Lower leg skin (tissue), 4 donors: ENCODE data around the gene ARIH1. TPM values are rescaled to one million over a fixed set of nuclear protein-coding genes. Genes with fewer than 3 reads are reported as not detected.

Experiments used
- DNase-seq, 2 donors: peaks; one replicate each; pipeline ENCODE4 v3.0.0-alpha.2; 2019; ENCODE audit warnings: low spot score in 2 of 2
- H3K4me3 ChIP-seq: fragments of 200-600 bp; sonication (generic); 2 replicates; pipeline ENCODE4 v1.5.1; 2017; ENCODE audit warnings: mild to moderate bottlenecking, low read depth; ENCODE audit not compliant: poor library complexity, severe bottlenecking
- CTCF ChIP-seq, 3 donors: fragments of 450-650 bp; IDR thresholded peaks; one replicate each; pipeline ENCODE4 v1.5.1; 2016; ENCODE audit warnings: antibody characterized with exemption in 3 of 3, mild to moderate bottlenecking in 3 of 3, moderate library complexity in 2 of 3
- POLR2A ChIP-seq, 2 donors: fragments of 450-650 bp; IDR thresholded peaks; one replicate each; pipeline ENCODE4 v1.6.1; 2016 to 2017; ENCODE audit warnings: antibody characterized with exemption in 2 of 2, mild to moderate bottlenecking in 1 of 2, moderate library complexity in 1 of 2
- WGBS, 2 donors: methylation state at CpG; one replicate each; pipeline ENCODE4 v1.1.5; 2018; 5-methylcytosine and 5-hydroxymethylcytosine counted together
- intact Hi-C: fragments of 100-400 bp; cut with DNase I; formaldehyde crosslinking; loops from one replicate; pipeline ENCODE4 v1.15.0; 2023; ENCODE audit warnings: low total_unique reads
- total RNA-seq, 4 donors: library from RNA; depleted of rRNA; stranded (reverse); fragments of >200 nt; gene quantifications; one replicate each; pipeline ENCODE4 v1.1.0, GENCODE V29; 2016

ARIH1 gene
- total RNA-seq, 4 donors from 2014 or later = 71.8 to 126 (median 114) TPM

GRCh38 chr15:72509484-72509883, 35.4 kb downstream of the ARIH1 start:
- intact Hi-C loops = no loop called here
- TF ChIP-seq POLR2A (IDR thresholded peaks at IDR 0.05) (no peak), CTCF (IDR thresholded peaks at IDR 0.05) (no peak)
- 99 to 100% methylated on average over 4 of the region's 4 CpGs for WGBS, 2 donors
- no peak for DNase-seq
- H3K4me3 ChIP-seq = no peak overlapping the region

DNA sequence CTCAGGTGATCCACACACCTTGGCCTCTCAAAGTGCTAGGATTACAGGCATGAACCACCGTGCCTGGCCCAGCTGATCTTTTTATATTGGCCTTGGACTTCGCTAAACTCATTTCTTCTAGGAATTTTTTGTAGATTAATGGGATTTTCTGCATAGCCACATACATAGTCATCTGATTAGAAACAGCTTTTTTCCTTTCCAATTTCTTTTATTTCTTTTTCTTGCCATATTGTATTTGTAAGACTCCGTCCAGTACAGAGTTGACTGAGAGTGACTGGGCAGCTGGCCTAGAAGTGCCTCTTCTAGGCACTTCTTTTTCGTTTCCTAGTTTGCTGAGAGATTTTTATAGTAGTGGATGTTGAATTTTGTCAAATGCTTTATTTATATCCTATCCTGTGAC, 37.4 kb downstream of the ARIH1 start:
- intact Hi-C loops = no loop called here
- WGBS, 2 donors = 63 to 67% methylated on average over 4 of the region's 4 CpGs
- no peak for DNase-seq
- no peak overlapping the region for H3K4me3 ChIP-seq
- TF ChIP-seq POLR2A (IDR thresholded peaks at IDR 0.05) (no peak), CTCF (IDR thresholded peaks at IDR 0.05) (no peak)

DNA sequence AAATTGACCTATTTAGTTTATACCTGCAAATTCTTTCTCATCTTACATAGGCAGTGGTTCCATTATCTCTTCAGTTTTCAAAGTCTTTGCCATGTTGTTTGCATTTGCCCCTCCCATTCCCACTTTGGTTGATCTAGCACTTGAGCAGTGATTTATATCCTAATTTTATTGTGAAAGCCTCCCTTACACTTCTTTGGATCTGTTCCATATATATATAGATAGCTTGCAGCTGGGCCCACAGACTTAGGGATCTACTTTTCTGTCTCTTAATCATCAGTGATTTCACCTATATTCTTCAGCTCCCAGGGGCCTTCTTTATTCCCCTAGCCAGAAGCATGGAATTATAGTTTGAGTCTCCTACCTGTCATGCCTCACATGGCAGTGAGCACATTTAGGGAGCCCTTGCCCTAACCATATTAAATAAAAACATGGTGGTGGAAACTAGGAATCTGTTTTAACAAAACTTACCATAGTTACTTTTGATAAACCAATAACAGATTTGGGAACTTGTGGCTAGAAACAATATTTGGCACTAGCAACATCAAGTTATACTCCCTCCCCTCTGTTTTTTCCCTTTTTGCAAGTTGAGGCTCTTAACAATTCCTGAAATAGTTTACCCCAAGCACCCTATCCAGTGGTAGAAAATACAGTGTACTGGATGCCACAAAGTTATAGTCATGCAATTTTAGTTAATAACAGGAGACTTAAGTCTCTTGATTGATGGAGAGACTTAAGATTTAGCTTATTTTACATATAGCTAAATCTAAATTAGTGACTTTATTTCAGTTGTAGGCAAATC, 41.7 kb downstream of the ARIH1 start:
- H3K4me3 ChIP-seq = no peak overlapping the region
- TF ChIP-seq CTCF (IDR thresholded peaks at IDR 0.05) = no peak
- TF ChIP-seq POLR2A (IDR thresholded peaks at IDR 0.05) = no peak
- DNase-seq = no peak
- intact Hi-C loops = no loop called here

DNA sequence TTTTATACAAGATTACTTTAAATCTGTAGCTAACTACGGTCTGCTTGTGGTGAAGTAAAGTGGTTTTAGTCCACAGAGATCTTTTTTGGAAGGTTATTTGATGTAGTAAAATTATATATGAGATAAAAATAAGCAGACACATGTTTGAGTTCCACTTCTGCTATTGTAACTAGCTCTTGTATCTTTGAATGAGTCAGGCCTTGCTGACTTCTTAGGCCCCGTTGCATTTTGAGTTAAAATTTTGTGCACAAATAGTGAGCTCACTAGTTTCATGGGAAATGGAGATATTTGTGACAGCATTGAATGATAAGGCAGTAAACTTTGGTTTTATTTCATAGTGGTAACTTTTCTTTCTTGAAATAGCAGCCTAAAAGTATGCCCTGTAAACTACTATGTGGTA, 42.6 kb downstream of the ARIH1 start:
- 71 to 78% methylated on average over 2 of the region's 2 CpGs for WGBS, 2 donors
- no peak for TF ChIP-seq POLR2A (IDR thresholded peaks at IDR 0.05)

DNA sequence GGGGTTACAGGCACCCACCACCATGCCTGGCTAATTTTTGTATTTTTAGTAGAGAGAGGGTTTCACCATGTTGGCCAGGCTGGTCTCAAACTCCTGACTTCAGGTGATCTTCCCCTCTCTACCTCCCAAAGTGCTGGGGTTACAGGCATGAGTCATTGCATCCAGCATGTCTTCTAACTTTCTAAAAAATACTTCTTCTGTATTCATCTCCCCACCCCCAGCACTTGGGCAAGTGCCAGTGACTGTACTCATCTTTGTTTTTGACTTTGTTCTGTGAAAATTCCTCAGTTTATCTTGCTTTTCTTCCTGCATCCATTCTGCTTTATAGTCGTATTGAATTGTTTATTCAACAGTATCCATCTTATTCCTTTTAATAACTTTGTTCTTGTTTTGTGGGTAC, 47.6 kb downstream of the ARIH1 start:
- H3K4me3 ChIP-seq = no peak overlapping the region
- intact Hi-C loops = loop anchor here (10.0 kb wide), 1 partner anchor 53 kb away; no protein-coding TSS in a partner anchor
- 81 to 87% methylated on average over 1 of the region's 1 CpG for WGBS, 2 donors
- no peak for DNase-seq
- TF ChIP-seq CTCF (IDR thresholded peaks at IDR 0.05) = no peak

More for the DNA sequence above, 42.6 kb downstream of the ARIH1 start:
- no peak for DNase-seq
- intact Hi-C loops = no loop called here
- H3K4me3 ChIP-seq = no peak overlapping the region

GRCh38 chr15:72532991-72533601, 59.0 kb downstream of the ARIH1 start:
- intact Hi-C loops = no loop called here

More at GRCh38 chr15:72532991-72533601, 59.0 kb downstream of the ARIH1 start:
- no peak for TF ChIP-seq POLR2A (IDR thresholded peaks at IDR 0.05)
- no peak for TF ChIP-seq CTCF (IDR thresholded peaks at IDR 0.05)
- DNase-seq = no peak
- no peak overlapping the region for H3K4me3 ChIP-seq
- 96 to 97% methylated on average over 5 of the region's 5 CpGs for WGBS, 2 donors
